NCI-H82 treated with DMSO at 0.1 percent for 48 hours (cell line): ENCODE results near the gene NELL2.

Source experiments
- DNase-seq: peaks from one replicate; lab custom pipeline; 2025; ENCODE audit not compliant: unreplicated experiment; lab: John Stamatoyannopoulos, UW

Gene NELL2

DNA sequence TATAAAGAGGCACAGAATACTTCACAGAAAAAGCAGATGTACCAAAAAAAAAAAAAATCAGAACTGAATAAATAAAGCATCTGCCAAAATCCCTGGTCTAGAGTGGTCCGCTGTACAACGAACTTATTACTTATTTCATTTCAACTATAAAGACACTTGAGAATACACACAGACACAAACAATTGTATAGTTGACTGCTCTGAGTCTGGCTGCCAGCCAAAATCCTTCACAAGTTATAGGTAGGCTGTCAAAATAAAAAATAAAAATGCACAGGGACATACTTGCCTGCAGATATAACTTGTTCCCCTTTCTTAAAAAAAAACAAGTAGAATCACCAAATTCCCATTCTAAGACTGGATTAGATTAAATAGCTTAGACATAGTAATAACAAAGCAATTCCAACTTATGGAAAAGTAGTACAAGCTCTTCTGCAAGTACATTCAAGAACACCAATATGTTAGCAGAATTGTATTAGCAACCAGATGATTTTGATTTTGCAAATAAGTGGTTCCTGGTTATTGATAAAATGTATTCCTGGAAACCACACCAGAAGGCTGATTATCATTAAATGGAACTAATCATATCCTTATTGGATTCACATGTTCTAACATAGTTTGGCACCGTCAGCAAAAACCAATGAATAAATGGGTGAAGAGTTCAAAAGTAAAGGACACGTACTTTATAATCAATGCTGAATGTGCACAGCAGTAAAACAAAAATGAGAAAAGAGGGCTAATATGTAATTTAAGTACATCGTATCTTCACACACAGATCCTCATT lies 248.5 kb downstream of the NELL2 start:
- DNase-seq = no peak

GRCh38 chr12:44626883-44627282 lies 249.2 kb downstream of the NELL2 start:
- peak; percentile 27 for DNase-seq

- peak; percentile 62 for DNase-seq
Observed at GRCh38 chr12:44618946-44619345, 257.2 kb downstream of the NELL2 start.

DNA sequence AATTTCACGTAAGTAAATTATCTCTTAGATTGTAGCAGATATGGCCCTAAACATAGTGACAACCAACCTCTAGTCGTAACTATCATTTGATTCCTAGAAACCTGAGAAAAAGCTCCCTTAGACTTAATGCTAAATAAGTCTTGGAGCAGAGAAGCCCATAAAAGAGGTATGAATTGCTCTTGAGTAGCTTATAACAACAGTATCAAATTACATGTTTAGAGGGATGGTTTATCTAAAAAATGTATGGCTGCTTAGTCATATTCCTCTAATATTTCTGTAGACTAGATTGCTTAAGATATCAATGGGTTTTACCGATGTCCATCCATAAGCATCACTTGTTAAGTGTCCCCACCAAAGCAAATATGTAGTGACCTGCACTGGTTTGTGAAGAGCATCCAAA lies 259.7 kb downstream of the NELL2 start:
- no peak for DNase-seq

- DNase-seq = no peak
Observed at GRCh38 chr12:44611538-44611937, 264.6 kb downstream of the NELL2 start.

DNA sequence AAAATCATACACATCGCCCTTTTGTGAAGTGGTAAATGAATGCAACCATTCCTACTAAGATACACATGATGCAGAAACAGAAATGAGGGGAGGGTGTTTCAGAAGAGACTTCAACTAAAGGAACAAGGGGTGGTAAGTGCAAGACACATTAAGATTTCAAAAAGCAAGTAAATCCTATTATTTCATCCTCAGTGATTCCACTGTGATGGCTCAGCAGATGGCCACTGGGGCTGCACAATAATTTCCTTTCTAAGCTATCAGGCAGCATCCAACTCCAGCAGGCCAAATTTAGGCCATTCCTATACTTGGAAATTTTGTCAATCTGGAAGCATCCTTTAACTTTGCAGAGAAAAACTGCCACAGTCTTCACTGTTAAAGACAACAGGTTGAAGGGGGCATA lies 272.4 kb downstream of the NELL2 start:
- DNase-seq = peak; percentile 86

GRCh38 chr12:44592626-44593025 lies 283.5 kb downstream of the NELL2 start:
- DNase-seq = no peak

- no peak for DNase-seq
Observed at GRCh38 chr12:44589697-44590096, 286.4 kb downstream of the NELL2 start.

- no peak for DNase-seq
Observed at GRCh38 chr12:44588651-44589050, 287.5 kb downstream of the NELL2 start.

DNA sequence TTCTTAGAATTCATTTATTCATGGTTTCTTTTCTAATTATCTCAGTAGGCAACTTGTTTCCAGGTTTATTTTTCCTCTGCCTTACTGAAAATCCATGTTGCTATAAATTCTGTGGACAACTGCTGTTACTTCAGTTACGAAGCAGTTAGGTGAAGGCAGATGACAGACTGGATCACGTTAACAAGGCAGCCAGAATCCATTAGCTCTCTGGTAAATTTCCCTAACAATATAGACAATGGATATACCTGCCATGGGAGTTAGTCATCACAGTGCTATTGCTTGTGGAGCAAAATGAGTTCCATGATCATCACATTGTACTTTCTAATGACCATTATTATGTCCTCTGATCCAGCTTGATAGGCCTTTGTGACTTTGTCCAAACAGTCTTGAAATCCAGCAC lies 291.5 kb downstream of the NELL2 start:
- DNase-seq = no peak

DNA sequence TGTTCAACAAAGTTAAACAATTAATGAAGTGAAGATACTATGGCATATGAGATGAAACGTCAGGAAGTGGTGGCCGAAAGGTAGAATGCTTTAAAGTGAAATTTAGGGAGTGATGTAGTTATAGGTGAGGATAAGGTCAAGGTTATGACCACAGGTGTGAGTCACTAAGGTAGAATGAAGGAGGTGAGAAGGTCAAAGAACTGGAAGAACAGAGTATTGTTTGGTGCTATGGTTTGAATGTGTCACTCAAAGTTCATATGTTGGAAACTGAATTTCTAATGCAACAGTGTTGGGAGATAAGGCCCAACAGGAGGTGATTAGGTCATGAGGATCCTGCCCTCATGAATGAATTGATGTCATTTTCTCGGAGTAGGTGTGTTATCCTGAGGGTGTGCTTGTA lies 293.6 kb downstream of the NELL2 start:
- DNase-seq = no peak

DNA sequence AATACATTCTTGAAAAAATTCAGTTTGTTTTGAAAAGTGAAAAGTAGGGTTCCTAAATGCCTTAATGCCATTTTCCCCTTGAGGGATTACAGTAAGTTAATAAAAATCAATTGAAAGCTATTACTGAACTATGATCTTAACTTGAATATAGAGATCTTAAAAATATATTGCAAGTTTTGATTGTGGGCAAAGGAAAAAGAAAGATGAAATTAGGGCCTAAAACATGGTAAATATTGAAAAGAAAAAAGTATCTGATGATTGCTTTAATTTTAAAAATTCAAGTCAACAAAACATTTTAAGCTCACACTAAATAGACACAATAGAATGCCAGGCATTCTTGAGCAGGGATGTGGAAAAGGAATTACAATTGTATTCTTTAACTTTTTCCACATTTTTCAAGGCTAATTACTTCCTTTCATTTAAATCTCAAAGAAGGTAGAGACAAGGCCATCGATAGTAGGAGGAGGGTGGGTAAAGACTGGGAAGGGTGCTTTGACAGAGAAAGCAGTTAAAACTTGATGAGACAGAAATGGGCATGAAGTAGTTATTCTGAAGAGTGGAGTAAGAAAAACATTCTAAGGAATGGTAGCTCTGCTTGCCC lies 294.4 kb downstream of the NELL2 start:
- DNase-seq = no peak

GRCh38 chr12:44574586-44574985 lies 301.5 kb downstream of the NELL2 start:
- DNase-seq = no peak

GRCh38 chr12:44573723-44574122 lies 302.4 kb downstream of the NELL2 start:
- DNase-seq = no peak

- DNase-seq = no peak
Observed at GRCh38 chr12:44571006-44571550, 305.0 kb downstream of the NELL2 start.

DNA sequence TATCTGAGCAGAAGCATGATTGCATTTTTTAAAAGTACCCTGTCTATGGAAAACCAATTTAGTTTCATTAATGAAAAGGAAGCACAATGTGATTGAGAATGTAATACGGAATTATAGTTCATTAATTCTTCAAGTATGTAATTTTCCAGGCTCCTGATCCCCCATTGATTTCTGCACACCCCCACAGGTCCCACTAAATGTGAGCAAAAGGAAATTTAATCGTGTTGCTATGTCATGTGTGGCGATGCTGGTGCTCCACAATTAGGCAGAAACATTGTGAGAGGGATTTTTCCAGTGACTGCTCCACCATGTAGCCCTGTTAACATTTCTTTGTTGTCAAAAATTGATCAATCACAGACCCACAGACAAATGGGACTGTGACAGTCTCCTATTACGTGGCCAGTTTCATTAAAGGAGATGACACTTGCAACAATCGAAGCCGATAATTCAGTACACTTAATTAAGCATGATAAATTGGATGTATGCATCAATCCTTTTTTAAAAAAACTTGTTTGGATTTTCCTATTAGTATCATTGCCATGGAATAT lies 306.0 kb downstream of the NELL2 start:
- no peak for DNase-seq

GRCh38 chr12:44565163-44565562 lies 311.0 kb downstream of the NELL2 start:
- no peak for DNase-seq

- DNase-seq = no peak
Observed at GRCh38 chr12:44563486-44563885, 312.6 kb downstream of the NELL2 start.

- DNase-seq = no peak
Observed at GRCh38 chr12:44558340-44559100, 317.6 kb downstream of the NELL2 start.

GRCh38 chr12:44555454-44555853 lies 320.7 kb downstream of the NELL2 start:
- no peak for DNase-seq

GRCh38 chr12:44551631-44552030 lies 324.5 kb downstream of the NELL2 start:
- DNase-seq = no peak
